Osteoblast (primary cell): ENCODE results near the gene RHBG. TPM values are rescaled to one million over a fixed set of nuclear protein-coding genes. Genes with fewer than 3 reads are reported as not detected.

Experiments
- DNase-seq: peaks from one replicate; pipeline ENCODE4 v3.0.0; 2011; ENCODE audit warnings: low spot score, mixed read lengths; ENCODE audit not compliant: insufficient read length; ENCODE audit errors: missing footprints
- H2AFZ ChIP-seq: 2 replicates; pipeline ENCODE4 v1.6.0; 2011; ENCODE audit warnings: mild to moderate bottlenecking, low read length
- H3K27ac ChIP-seq: 2 replicates; pipeline ENCODE4 v1.5.1; 2011; ENCODE audit warnings: mild to moderate bottlenecking, low read depth, low read length, moderate library complexity
- H3K27me3 ChIP-seq: 2 replicates; pipeline ENCODE4 v1.6.0; 2012; ENCODE audit warnings: mild to moderate bottlenecking, control low read depth, inconsistent platforms, low read length, moderate library complexity; ENCODE audit not compliant: insufficient read depth
- H3K36me3 ChIP-seq: 2 replicates; pipeline ENCODE4 v1.5.1; 2011; ENCODE audit warnings: mild to moderate bottlenecking, low read length, control low read depth, moderate library complexity; ENCODE audit not compliant: insufficient read depth
- H3K4me1 ChIP-seq: 2 replicates; pipeline ENCODE4 v1.5.1; 2011; ENCODE audit warnings: mild to moderate bottlenecking, low read length, control low read depth, moderate library complexity; ENCODE audit not compliant: insufficient read depth
- H3K4me2 ChIP-seq: 2 replicates; pipeline ENCODE4 v1.6.0; 2011; ENCODE audit warnings: mild to moderate bottlenecking, low read length; ENCODE audit not compliant: insufficient read depth
- H3K4me3 ChIP-seq: fragments of 200-600 bp; sonication (generic); 3 replicates; pipeline ENCODE4 v1.5.1; 2012; ENCODE audit warnings: mild to moderate bottlenecking, low read length, inconsistent platforms; ENCODE audit not compliant: insufficient read depth
- H3K79me2 ChIP-seq: 2 replicates; pipeline ENCODE4 v1.6.0; 2012; ENCODE audit warnings: mild to moderate bottlenecking, low read length, control low read depth, inconsistent platforms; ENCODE audit not compliant: insufficient read depth
- H3K9me3 ChIP-seq: 2 replicates; pipeline ENCODE4 v1.5.1; 2011; ENCODE audit warnings: low read depth, low read length, control low read depth
- H4K20me1 ChIP-seq: 2 replicates; pipeline ENCODE4 v1.6.0; 2012; ENCODE audit warnings: mild to moderate bottlenecking, low read length, control low read depth; ENCODE audit not compliant: insufficient read depth
- total RNA-seq: library from RNA; depleted of rRNA; stranded (reverse); fragments of >200 nt; gene quantifications from 2 replicates; pipeline ENCODE4 v1.2.3, GENCODE V29; 2012
- TF ChIP-seq, protein P1 (sequence below): IDR thresholded peaks from 2 replicates; pipeline ENCODE4 v1.5.1; 2011; ENCODE audit warnings: mild to moderate bottlenecking, low read depth, low read length, moderate library complexity; ENCODE audit errors: extremely low read depth

The RHBG gene
- total RNA-seq, 1 donor: not detected

DNA sequence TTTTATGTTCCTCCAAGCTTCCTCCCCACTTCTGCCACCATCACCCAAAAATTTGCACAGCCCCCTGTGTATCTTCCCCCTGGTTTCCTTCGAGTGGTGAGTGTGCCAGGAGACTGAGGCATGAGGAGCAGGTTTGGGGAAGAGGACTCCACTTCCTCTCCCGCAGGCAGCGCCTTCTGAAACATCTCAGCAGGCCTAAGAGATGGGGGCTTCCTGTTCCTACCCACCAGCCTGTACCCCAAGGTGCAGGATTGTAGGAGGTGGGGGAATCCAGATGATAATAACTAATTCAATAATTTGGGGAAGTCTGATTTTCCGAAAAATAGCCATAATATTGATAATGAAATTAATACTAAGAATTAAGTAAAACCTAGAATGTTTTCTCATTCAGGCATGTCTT is 62.4 kb downstream of the RHBG start:
- H3K4me3 ChIP-seq: no peak overlapping the region
- no peak overlapping the region for H2AFZ ChIP-seq
- DNase-seq: peak; percentile 46
- TF ChIP-seq, protein P1, sequence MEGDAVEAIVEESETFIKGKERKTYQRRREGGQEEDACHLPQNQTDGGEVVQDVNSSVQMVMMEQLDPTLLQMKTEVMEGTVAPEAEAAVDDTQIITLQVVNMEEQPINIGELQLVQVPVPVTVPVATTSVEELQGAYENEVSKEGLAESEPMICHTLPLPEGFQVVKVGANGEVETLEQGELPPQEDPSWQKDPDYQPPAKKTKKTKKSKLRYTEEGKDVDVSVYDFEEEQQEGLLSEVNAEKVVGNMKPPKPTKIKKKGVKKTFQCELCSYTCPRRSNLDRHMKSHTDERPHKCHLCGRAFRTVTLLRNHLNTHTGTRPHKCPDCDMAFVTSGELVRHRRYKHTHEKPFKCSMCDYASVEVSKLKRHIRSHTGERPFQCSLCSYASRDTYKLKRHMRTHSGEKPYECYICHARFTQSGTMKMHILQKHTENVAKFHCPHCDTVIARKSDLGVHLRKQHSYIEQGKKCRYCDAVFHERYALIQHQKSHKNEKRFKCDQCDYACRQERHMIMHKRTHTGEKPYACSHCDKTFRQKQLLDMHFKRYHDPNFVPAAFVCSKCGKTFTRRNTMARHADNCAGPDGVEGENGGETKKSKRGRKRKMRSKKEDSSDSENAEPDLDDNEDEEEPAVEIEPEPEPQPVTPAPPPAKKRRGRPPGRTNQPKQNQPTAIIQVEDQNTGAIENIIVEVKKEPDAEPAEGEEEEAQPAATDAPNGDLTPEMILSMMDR: no peak
- no peaks in the 10 kb centered on the region for H3K79me2 ChIP-seq
- H3K27ac ChIP-seq: no peak overlapping the region
- no peak overlapping the region for H3K4me2 ChIP-seq
- peaks cover 97% of the 10 kb centered on the region for H3K27me3 ChIP-seq
- H4K20me1 ChIP-seq: peaks cover 4% of the 10 kb centered on the region
- H3K4me1 ChIP-seq: no peaks in the 10 kb centered on the region
- H3K36me3 ChIP-seq: no peaks in the 10 kb centered on the region
- no peaks in the 10 kb centered on the region for H3K9me3 ChIP-seq

DNA sequence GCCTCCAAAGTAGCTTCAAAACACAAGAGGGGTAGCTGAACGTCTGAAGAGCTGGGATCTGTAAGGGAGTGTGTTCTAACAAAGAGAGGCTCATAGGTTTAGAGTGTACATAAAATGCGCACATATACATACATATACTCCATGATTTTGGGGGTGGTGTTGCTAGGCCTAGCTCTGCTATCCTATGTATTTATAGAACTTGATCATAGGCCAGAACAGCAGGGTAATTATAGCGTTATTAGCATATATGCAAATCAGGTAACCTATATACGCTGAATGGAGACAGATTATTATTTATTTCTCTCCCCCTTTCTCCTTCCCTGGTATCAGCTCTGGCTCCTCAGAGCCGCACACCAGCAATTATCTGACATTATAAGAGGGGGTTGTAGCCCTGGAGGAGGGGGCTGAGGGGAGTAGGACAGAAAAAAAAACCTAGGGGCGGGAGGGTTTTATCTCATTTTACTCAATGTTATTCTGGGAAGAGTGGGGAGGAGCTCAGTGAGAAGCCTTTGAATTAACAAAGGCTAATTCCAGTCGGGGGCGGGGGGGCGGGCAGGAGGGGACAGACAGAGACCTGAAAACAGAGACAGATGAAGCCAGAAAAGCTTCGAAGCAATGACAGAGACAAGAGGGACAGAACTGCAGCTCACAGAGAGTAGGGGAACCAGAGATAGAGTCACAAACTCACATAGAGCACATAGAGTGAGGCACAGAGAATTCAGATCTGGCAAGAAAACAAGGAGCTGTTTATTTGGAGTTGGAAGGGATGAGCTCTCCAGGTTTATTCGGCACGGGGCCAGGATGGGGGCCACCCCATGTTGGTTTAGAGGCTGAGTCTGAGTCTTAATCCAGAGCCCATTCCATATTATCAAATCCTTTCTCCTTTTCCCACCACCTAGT is 63.0 kb downstream of the RHBG start:
- H3K9me3 ChIP-seq: no peaks in the 10 kb centered on the region
- no peaks in the 10 kb centered on the region for H3K79me2 ChIP-seq
- H3K4me2 ChIP-seq: no peak overlapping the region
- peak; percentile 46 for DNase-seq
- H3K4me1 ChIP-seq: no peaks in the 10 kb centered on the region
- no peak overlapping the region for H2AFZ ChIP-seq
- H3K27me3 ChIP-seq: peaks cover 97% of the 10 kb centered on the region
- no peak overlapping the region for H3K4me3 ChIP-seq
- H3K27ac ChIP-seq: no peak overlapping the region
- peaks cover 4% of the 10 kb centered on the region for H4K20me1 ChIP-seq
- H3K36me3 ChIP-seq: no peaks in the 10 kb centered on the region
- TF ChIP-seq, protein P1: no peak

DNA sequence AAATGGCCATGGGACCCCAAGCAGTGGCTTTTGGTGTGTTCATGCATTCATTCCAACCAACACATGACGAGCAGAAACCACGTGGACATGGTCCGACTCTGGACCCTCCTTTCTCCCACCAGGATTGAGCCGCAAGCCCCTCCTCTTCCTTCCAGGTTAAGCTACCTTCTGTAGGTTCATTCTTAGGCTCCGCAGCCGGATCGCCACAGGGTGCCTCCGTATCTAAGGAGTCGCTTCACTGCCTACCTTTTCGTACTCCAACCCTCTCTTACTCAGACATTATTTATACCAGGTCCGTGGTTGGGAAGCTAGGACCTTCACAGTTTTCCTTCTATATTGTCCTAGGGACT is 63.6 kb downstream of the RHBG start:
- Histone ChIP-seq H3K27me3 (peaks cover 97% of the 10 kb centered on the region), H4K20me1 (peaks cover 4% of the 10 kb centered on the region), H2AFZ (no peak overlapping the region), H3K4me3 (no peak overlapping the region), H3K9me3 (no peaks in the 10 kb centered on the region), H3K4me1 (no peaks in the 10 kb centered on the region), H3K36me3 (no peaks in the 10 kb centered on the region), H3K4me2 (no peak overlapping the region), H3K79me2 (no peaks in the 10 kb centered on the region), H3K27ac (no peak overlapping the region)
- no peak for DNase-seq
- TF ChIP-seq, protein P1: no peak

DNA sequence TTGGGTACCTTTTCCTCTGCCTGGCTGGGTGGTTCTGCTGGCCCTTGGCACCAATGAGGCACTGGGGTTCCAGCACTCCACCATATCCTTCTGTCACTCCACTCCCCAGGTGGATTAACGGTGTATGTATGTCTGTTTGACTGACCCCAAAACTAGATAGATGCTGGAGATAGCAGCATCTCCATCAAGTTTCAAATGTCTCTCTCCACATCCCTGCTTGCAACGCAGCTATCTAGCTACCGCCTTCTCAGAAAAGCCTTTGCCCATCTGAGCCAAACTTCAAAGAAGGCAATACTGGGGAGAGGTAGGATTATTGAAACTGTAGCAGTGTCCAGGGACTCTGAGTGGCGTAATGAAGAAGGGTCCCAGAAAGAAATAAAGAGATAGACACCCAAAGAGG is 64.0 kb downstream of the RHBG start:
- Histone ChIP-seq H3K27ac (no peak overlapping the region), H3K4me2 (no peak overlapping the region), H3K9me3 (no peaks in the 10 kb centered on the region), H3K36me3 (no peaks in the 10 kb centered on the region), H3K4me1 (no peaks in the 10 kb centered on the region), H4K20me1 (peaks cover 4% of the 10 kb centered on the region), H3K4me3 (no peak overlapping the region), H3K79me2 (no peaks in the 10 kb centered on the region), H2AFZ (no peak overlapping the region), H3K27me3 (peaks cover 97% of the 10 kb centered on the region)
- DNase-seq: peak; percentile 59
- TF ChIP-seq, protein P1: no peak
